Keratinocyte (primary cell): ENCODE results near the gene SPTBN4.

Source experiments
- EZH2 ChIP-seq: IDR thresholded peaks from one replicate; pipeline ENCODE4 v1.6.1; 2012; ENCODE audit warnings: inconsistent platforms, mild to moderate bottlenecking, low read length, moderate library complexity
- TF ChIP-seq, protein P1 (sequence below), 3 experiments: IDR thresholded peaks in 1 of 3; conservative IDR thresholded peaks in 1 of 3; optimal IDR thresholded peaks in 1 of 3; 2 replicates in 2 of 3; 3 replicates in 1 of 3; pipeline versions ENCODE3 to v1.5.1; 2011; ENCODE audit warnings: low read length in 3 of 3, mild to moderate bottlenecking in 3 of 3, moderate library complexity in 2 of 3, control low read depth in 1 of 3, inconsistent platforms in 1 of 3; ENCODE audit not compliant: insufficient read depth in 2 of 3; ENCODE audit errors: extremely low read depth in 1 of 3

DNA sequence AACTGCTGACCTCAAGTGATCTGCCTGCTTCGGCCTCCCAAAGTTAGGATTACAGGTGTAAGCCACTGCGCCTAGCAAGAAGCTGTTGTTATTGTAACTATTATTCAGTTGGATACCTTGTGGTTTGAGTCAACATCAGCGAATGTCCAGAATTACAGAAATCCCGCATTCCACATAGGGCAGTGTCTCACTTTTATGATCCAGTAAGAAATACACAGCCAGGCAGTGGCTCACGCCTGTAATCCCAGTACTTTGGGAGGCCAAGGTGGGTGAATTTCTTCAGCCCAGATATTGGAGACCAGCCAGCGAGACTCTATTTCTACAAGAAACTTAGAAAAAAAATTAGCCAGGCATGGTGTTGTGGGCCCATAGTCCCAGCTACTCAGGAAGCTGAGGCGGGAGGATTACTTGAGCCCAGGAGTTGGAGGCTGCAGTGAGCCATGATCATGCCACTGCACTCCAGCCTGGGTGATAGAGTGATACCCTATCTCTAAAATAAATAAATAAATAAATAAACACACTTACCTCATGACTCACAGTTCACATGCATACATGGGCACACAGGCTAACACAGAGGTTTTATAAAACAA, 43.8 kb downstream of the SPTBN4 start:
- TF ChIP-seq EZH2 = no peak
- TF ChIP-seq, protein P1, sequence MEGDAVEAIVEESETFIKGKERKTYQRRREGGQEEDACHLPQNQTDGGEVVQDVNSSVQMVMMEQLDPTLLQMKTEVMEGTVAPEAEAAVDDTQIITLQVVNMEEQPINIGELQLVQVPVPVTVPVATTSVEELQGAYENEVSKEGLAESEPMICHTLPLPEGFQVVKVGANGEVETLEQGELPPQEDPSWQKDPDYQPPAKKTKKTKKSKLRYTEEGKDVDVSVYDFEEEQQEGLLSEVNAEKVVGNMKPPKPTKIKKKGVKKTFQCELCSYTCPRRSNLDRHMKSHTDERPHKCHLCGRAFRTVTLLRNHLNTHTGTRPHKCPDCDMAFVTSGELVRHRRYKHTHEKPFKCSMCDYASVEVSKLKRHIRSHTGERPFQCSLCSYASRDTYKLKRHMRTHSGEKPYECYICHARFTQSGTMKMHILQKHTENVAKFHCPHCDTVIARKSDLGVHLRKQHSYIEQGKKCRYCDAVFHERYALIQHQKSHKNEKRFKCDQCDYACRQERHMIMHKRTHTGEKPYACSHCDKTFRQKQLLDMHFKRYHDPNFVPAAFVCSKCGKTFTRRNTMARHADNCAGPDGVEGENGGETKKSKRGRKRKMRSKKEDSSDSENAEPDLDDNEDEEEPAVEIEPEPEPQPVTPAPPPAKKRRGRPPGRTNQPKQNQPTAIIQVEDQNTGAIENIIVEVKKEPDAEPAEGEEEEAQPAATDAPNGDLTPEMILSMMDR (optimal IDR thresholded peaks at IDR 0.05 in 1 of 3, IDR thresholded peaks at IDR 0.05 in 1 of 3, conservative IDR thresholded peaks at IDR 0.05 in 1 of 3; ENCODE audit: extremely low read depth in 1 of 3, insufficient read depth in 2 of 3, low read length in 3 of 3) = no peak
